ENCODE data around the gene AGAP5.
"Not testable (repeated sequence)": the region's sequence is repeated elsewhere in the genome, so short reads cannot be mapped to it uniquely, and the experiment has no call there.

Gene AGAP5

GRCh38 chr10:73713912-73714311 is 16.0 kb upstream of the AGAP5 start:
- DNase-seq = not testable (repeated sequence)

GRCh38 chr10:73711683-73712082 is 13.8 kb upstream of the AGAP5 start:
- DNase-seq = not testable (repeated sequence)

- not testable (repeated sequence) for DNase-seq
Observed at GRCh38 chr10:73708122-73708521, 10.2 kb upstream of the AGAP5 start.

GRCh38 chr10:73707628-73708027 is 9.7 kb upstream of the AGAP5 start:
- DNase-seq = not testable (repeated sequence)

GRCh38 chr10:73706488-73706887 is 8.6 kb upstream of the AGAP5 start:
- not testable (repeated sequence) for DNase-seq

- not testable (repeated sequence) for DNase-seq
Observed at GRCh38 chr10:73705506-73706072, 7.7 kb upstream of the AGAP5 start.

GRCh38 chr10:73703924-73704323 is 6.0 kb upstream of the AGAP5 start:
- not testable (repeated sequence) for DNase-seq

GRCh38 chr10:73698819-73699218 is 910 bp upstream of the AGAP5 start:
- DNase-seq = not testable (repeated sequence)

- peak; percentile 7 for DNase-seq
Observed at GRCh38 chr10:73695302-73695701, 2.6 kb downstream of the AGAP5 start.

GRCh38 chr10:73690755-73691154 is 7.2 kb downstream of the AGAP5 start:
- not testable (repeated sequence) for DNase-seq

GRCh38 chr10:73689596-73689995 is 8.3 kb downstream of the AGAP5 start:
- not testable (repeated sequence) for DNase-seq

- DNase-seq = not testable (repeated sequence)
Observed at GRCh38 chr10:73687641-73688040, 10.3 kb downstream of the AGAP5 start.

- not testable (repeated sequence) for DNase-seq
Observed at GRCh38 chr10:73674546-73674945, 23.4 kb downstream of the AGAP5 start.

GRCh38 chr10:73668378-73668777 is 29.5 kb downstream of the AGAP5 start:
- DNase-seq = not testable (repeated sequence)

GRCh38 chr10:73666153-73666809 is 31.6 kb downstream of the AGAP5 start:
- not testable (repeated sequence) for DNase-seq

- DNase-seq = not testable (repeated sequence)
Observed at GRCh38 chr10:73665581-73665980, 32.3 kb downstream of the AGAP5 start.

- not testable (repeated sequence) for DNase-seq
Observed at GRCh38 chr10:73664156-73665040, 33.5 kb downstream of the AGAP5 start.

- DNase-seq = not testable (repeated sequence)
Observed at GRCh38 chr10:73663621-73664020, 34.3 kb downstream of the AGAP5 start.

- not testable (repeated sequence) for DNase-seq
Observed at GRCh38 chr10:73662705-73663104, 35.2 kb downstream of the AGAP5 start.

- DNase-seq = no peak
Observed at GRCh38 chr10:73655990-73656298, 42.0 kb downstream of the AGAP5 start, which contains the start of gene SYNPO2L. Gene SYNPO2L, minus strand, starts transcription at chr10:73656029. Its CDS starts 107 bp downstream, at chr10:73655922.

- DNase-seq = no peak
Observed at GRCh38 chr10:73655257-73655989, 42.5 kb downstream of the AGAP5 start.

GRCh38 chr10:73653701-73654100 is 44.2 kb downstream of the AGAP5 start:
- no peak for DNase-seq

- no peak for DNase-seq
Observed at GRCh38 chr10:73653195-73653594, 44.7 kb downstream of the AGAP5 start.

All from NCI-H345 (cell line).